Natural killer cell (primary cell): ENCODE measurements around the gene PPP2R5B. TPM values are rescaled to one million over a fixed set of nuclear protein-coding genes. Genes with fewer than 3 reads are reported as not detected.

Source experiments
- ATAC-seq, 3 donors: fragments of 150-1000 bp in 2 of 3; fragments of 200-7000 bp in 1 of 3; cut with Tn5 transposase; 1 replicate in 1 of 3; 2 replicates in 2 of 3; pipeline ENCODE4 v1.10.0; 2021; ENCODE audit warnings: mild to moderate bottlenecking in 2 of 3, moderate library complexity in 2 of 3
- DNase-seq, 2 donors: peaks; one replicate each; pipeline versions ENCODE4 v3.0.0 to v3.0.0-alpha.2; 2013 to 2021; ENCODE audit warnings: mixed read lengths in 1 of 2
- H3K27ac ChIP-seq: one replicate; pipeline ENCODE4 v1.5.1; 2013; ENCODE audit warnings: mild to moderate bottlenecking, low read length
- H3K27me3 ChIP-seq: one replicate; pipeline ENCODE4 v1.6.1; 2013; ENCODE audit warnings: low read length; ENCODE audit not compliant: control insufficient read depth, insufficient read depth
- H3K36me3 ChIP-seq: one replicate; pipeline ENCODE4 v1.6.1; 2013; ENCODE audit warnings: low read length; ENCODE audit not compliant: control insufficient read depth, insufficient read depth
- H3K4me1 ChIP-seq: one replicate; pipeline ENCODE4 v1.6.1; 2013; ENCODE audit warnings: low read length; ENCODE audit not compliant: control insufficient read depth, insufficient read depth
- H3K4me3 ChIP-seq: one replicate; pipeline ENCODE4 v1.5.1; 2013; ENCODE audit warnings: low read length
- H3K9me3 ChIP-seq: one replicate; pipeline ENCODE4 v1.6.1; 2013; ENCODE audit warnings: low read length; ENCODE audit not compliant: control insufficient read depth, insufficient read depth
- H3K27ac Mint-ChIP-seq, 2 donors: one replicate each; pipeline ENCODE4 v1.8.0; 2022; ENCODE audit warnings: mild to moderate bottlenecking in 2 of 2, mixed read lengths in 2 of 2, moderate library complexity in 1 of 2
- H3K27me3 Mint-ChIP-seq, 2 donors: one replicate each; pipeline ENCODE4 v1.8.0; 2022; ENCODE audit warnings: low read depth in 2 of 2, mixed read lengths in 2 of 2
- H3K36me3 Mint-ChIP-seq: one replicate; pipeline ENCODE4 v1.8.0; 2022; ENCODE audit warnings: mixed read lengths
- H3K4me1 Mint-ChIP-seq, 2 donors: one replicate each; pipeline ENCODE4 v1.8.0; 2022; ENCODE audit warnings: mixed read lengths in 2 of 2
- H3K4me3 Mint-ChIP-seq: one replicate; pipeline ENCODE4 v1.8.0; 2022; ENCODE audit warnings: mild to moderate bottlenecking, moderate library complexity, mixed read lengths
- H3K9me3 Mint-ChIP-seq, 2 donors: one replicate each; pipeline ENCODE4 v1.8.0; 2022; ENCODE audit warnings: mixed read lengths in 2 of 2
- CTCF ChIP-seq: fragments of 200-600 bp; IDR thresholded peaks from one replicate; pipeline ENCODE4 v1.8.0; 2022; ENCODE audit warnings: antibody characterized with exemption
- WGBS: methylation state at CpG from one replicate; pipeline ENCODE4 v1.1.7; 2013; ENCODE audit warnings: missing lambda C conversion rate; ENCODE audit not compliant: insufficient coverage; 5-methylcytosine and 5-hydroxymethylcytosine counted together
- intact Hi-C: fragments of 100-400 bp; cut with micrococcal nuclease; formaldehyde crosslinking; loops from one replicate; pipeline ENCODE4 v1.14.2; 2022
- total RNA-seq, 4 donors: library from RNA; stranded (reverse); fragments of 120-200 nt in 1 of 4; gene quantifications; one replicate each; pipeline versions ENCODE4 v1.2.3 to v1.2.4, GENCODE V29; 2013 to 2022

The PPP2R5B gene
- total RNA-seq, 3 donors from 2014 or later (not counting 1 experiment from before 2014, with no cell fraction given): 27.8 to 31.5 (median 28.5) TPM

DNA sequence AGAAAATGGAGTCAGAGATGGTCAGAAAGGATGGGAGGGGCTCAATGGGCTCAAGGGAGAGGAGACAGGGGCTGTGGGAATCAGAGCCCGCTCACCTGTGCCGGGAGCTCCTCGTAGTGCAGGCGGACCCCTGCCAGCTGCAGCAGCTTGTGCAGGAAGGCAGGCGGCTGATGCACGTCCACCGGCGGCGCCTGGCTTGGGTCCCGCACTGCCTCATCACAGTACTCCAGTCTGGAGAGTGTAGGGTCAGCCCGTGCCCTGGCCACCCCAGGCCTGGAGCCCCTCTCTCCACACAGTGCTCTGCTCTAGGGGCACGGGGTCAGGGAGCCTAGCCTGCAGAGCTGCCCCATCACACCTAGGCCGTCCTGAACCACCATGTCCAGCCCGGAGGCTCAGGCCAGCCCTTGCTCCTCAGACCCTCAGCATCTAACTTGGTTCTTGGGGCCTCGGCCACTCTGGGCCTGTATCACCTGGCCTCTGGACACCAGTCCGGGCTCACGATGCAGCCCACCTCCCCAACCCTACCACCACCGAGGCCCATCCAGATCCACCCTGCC lies 11.2 kb upstream of the PPP2R5B start:
- Mint-ChIP-seq H3K4me1 (peaks cover 15 to 31% of the 10 kb centered on the region in 2 donors), H3K9me3 (no peaks in the 10 kb centered on the region), H3K36me3 (no peaks in the 10 kb centered on the region), H3K27me3 (no peaks in the 10 kb centered on the region), H3K4me3 (no peak overlapping the region), H3K27ac (peak overlapping the region in 1 of 2 donors; percentile 47)
- no peak for TF ChIP-seq CTCF
- DNase-seq (no peak), ATAC-seq (no peak)
- Histone ChIP-seq H3K9me3 (no peaks in the 10 kb centered on the region), H3K4me1 (peaks cover 31% of the 10 kb centered on the region), H3K27ac (no peak overlapping the region), H3K36me3 (peaks cover 52% of the 10 kb centered on the region), H3K27me3 (no peaks in the 10 kb centered on the region), H3K4me3 (no peak overlapping the region)
- intact Hi-C loops: no loop called here
- WGBS: 89% methylated on average over 18 of the region's 18 CpGs

DNA sequence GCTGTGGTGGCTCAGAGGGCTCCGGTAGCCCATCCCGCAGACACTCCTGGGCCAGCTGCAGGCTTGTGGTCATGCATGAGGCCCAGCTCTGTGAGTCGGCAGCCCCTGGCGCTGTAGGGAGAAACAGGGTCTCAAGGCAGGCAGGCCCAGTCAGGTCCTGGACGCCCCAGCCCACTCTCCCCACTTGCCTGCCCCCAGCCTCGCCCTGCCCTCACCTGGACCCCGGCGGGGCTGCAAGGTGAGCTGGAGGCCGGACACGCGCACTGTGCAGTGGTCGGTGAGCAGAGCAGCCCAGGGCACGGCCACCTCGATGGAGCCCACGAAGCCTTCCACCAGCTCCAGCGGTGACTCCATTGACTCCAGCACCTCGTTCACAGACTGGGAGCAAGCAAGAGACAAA lies 10.4 kb upstream of the PPP2R5B start:
- DNase-seq: no peak
- Mint-ChIP-seq H3K36me3 (no peaks in the 10 kb centered on the region), H3K27me3 (no peaks in the 10 kb centered on the region), H3K4me3 (no peak overlapping the region), H3K27ac (peak overlapping the region in 1 of 2 donors; percentile 96), H3K4me1 (peaks cover 15 to 31% of the 10 kb centered on the region in 2 donors), H3K9me3 (no peaks in the 10 kb centered on the region)
- Histone ChIP-seq H3K36me3 (peaks cover 48% of the 10 kb centered on the region), H3K4me3 (no peak overlapping the region), H3K9me3 (no peaks in the 10 kb centered on the region), H3K27ac (no peak overlapping the region), H3K4me1 (peaks cover 31% of the 10 kb centered on the region), H3K27me3 (no peaks in the 10 kb centered on the region)
- intact Hi-C loops: no loop called here
- no peak for ATAC-seq
- TF ChIP-seq CTCF: no peak
- WGBS: 97% methylated on average over 17 of the region's 17 CpGs

GRCh38 chr11:64915376-64915887 lies 9.1 kb upstream of the PPP2R5B start:
- 85% methylated on average over 7 of the region's 7 CpGs for WGBS
- no peak overlapping the region for H3K4me3 ChIP-seq
- H3K9me3 ChIP-seq: no peaks in the 10 kb centered on the region
- H3K36me3 ChIP-seq: peaks cover 37% of the 10 kb centered on the region
- TF ChIP-seq CTCF: no peak
- intact Hi-C loops: loop anchor here (5.0 kb wide), 2 partner anchors 112 to 207 kb away; partner anchors contain the start of genes FAU, MRPL49 and SNX15
- peak overlapping the region; percentile 88 for H3K4me3 Mint-ChIP-seq
- H3K4me1 ChIP-seq: peaks cover 31% of the 10 kb centered on the region
- H3K9me3 Mint-ChIP-seq: no peaks in the 10 kb centered on the region
- no peaks in the 10 kb centered on the region for H3K36me3 Mint-ChIP-seq
- peak overlapping the region; percentile 91 to 96 for H3K27ac Mint-ChIP-seq
- peak overlapping the region; percentile 89 for H3K27ac ChIP-seq
- ATAC-seq (no peak), DNase-seq (no peak)
- no peaks in the 10 kb centered on the region for H3K27me3 Mint-ChIP-seq
- no peaks in the 10 kb centered on the region for H3K27me3 ChIP-seq
- H3K4me1 Mint-ChIP-seq: peaks cover 15 to 31% of the 10 kb centered on the region in 2 donors
